A549 treated with CpdA at 1 μM for 4 hours (cell line): Measurements from ENCODE around the gene GSTT4. TPM values are rescaled to one million over a fixed set of nuclear protein-coding genes. Genes with fewer than 3 reads are reported as not detected.

Experiments
- total RNA-seq: library from RNA; stranded (reverse); fragments of 200-300 nt; extraction: Qiagen RNA extraction; gene quantifications from 5 replicates; pipeline ENCODE4 v1.2.3, GENCODE V29; 2022; ENCODE audit warnings: low read depth

GSTT4 gene
- total RNA-seq: not detected in 5 replicates

GRCh38 chr22:24005201-24005600 is at the start of gene GSTT4:
TSS of gene GSTT4 (minus strand) at chr22:24005453. CDS start at chr22:24005356, 97 bp downstream.

GRCh38 chr22:23979557-23980240 is 25.6 kb downstream of the GSTT4 start, which contains the start of gene GSTT2:
TSS of gene GSTT2 (plus strand) at chr22:23980134.

DNA sequence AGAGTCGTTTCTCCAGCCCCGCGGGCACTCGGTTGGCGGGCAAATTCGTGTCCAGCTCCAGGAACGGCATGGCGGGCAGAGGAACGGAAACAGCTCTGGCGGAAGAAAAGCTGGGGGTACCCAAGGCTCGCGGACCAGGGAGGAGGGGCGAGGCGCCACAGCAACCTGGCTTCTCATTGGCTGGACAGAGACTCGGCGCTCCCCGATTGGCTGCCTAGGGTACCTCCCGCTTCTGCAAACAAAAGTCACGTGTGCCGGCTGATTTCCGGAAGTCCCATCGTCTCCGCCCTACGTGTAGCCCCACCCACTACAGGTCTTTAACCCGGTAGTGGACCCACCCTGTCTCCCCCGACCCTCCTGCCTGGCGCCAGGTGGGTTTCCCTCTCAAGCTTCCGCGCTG is 30.9 kb downstream of the GSTT4 start, which contains the start of gene DDT:
DDT (minus strand) TSS at position 97 of the 400 bp plus-strand sequence; CDS start at position 70, 27 bp downstream.

DNA sequence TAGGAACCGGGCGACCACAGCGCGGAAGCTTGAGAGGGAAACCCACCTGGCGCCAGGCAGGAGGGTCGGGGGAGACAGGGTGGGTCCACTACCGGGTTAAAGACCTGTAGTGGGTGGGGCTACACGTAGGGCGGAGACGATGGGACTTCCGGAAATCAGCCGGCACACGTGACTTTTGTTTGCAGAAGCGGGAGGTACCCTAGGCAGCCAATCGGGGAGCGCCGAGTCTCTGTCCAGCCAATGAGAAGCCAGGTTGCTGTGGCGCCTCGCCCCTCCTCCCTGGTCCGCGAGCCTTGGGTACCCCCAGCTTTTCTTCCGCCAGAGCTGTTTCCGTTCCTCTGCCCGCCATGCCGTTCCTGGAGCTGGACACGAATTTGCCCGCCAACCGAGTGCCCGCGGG is 38.7 kb downstream of the GSTT4 start, which contains the start of gene DDTL:
DDTL (plus strand) TSS at position 321 of the 400 bp plus-strand sequence; CDS start at position 348, 27 bp downstream.

GRCh38 chr22:23961084-23961771 is 44.0 kb downstream of the GSTT4 start, which contains the start of gene GSTT2B:
TSS of gene GSTT2B (minus strand) at chr22:23961195. CDS start at chr22:23961131, 64 bp downstream.

Other genes starting within 250 kb of the GSTT4 start
- not detected in 5 replicates for gene C22orf15, start 242.5 kb downstream of the GSTT4 start, total RNA-seq
- 75.0 to 180 TPM (median 165 TPM) in 5 replicates for gene CHCHD10, start 237.5 kb downstream of the GSTT4 start, total RNA-seq
- 0.09 to 0.18 TPM (median 0.12 TPM) in 4 of 5 replicates, not detected in the other for gene MMP11, start 232.6 kb downstream of the GSTT4 start, total RNA-seq
- gene SMARCB1, start 218.5 kb downstream of the GSTT4 start, total RNA-seq: 51.1 to 56.6 TPM (median 55.8 TPM) in 5 replicates
- 0.22 to 0.64 TPM (median 0.52 TPM) in 5 replicates for gene DERL3, start 166.4 kb downstream of the GSTT4 start, total RNA-seq
- gene SLC2A11, start 147.6 kb downstream of the GSTT4 start, total RNA-seq: 7.6 to 9.9 TPM (median 9.5 TPM) in 5 replicates
- gene MIF, start 111.1 kb downstream of the GSTT4 start, total RNA-seq: 464 to 961 TPM (median 856 TPM) in 5 replicates
- 0.28 to 0.48 TPM (median 0.40 TPM) in 4 of 5 replicates, not detected in the other for gene GSTT2B, start 44.3 kb downstream of the GSTT4 start, total RNA-seq
- 1.5 to 2.0 TPM (median 1.8 TPM) in 5 replicates for gene DDTL, start 38.6 kb downstream of the GSTT4 start, total RNA-seq
- 108 to 167 TPM (median 151 TPM) in 5 replicates for gene DDT, start 31.0 kb downstream of the GSTT4 start, total RNA-seq
- not detected in 5 replicates for gene GSTT2, start 25.3 kb downstream of the GSTT4 start, total RNA-seq
- 15.3 to 24.3 TPM (median 21.2 TPM) in 5 replicates for gene CABIN1, start 5.9 kb upstream of the GSTT4 start, total RNA-seq
- 49.2 to 65.0 TPM (median 59.3 TPM) in 5 replicates for gene SUSD2, start 176.0 kb upstream of the GSTT4 start, total RNA-seq
- gene GGT5, start 239.6 kb upstream of the GSTT4 start, total RNA-seq: 1.5 to 2.2 TPM (median 1.9 TPM) in 5 replicates